RWPE1 (cell line): Measurements from ENCODE around the gene TCP11L2.

ENCODE experiments used
- CTCF ChIA-PET: fragments of 350-600 bp; sonication (Branson Sonifier 250); formaldehyde crosslinking; extraction: SDS; loops from one replicate; lab custom pipeline; 2021; lab: Yijun Ruan, JAX
- POLR2A ChIA-PET: fragments of 400-600 bp; formaldehyde crosslinking; extraction: SDS; loops from one replicate; lab custom pipeline; 2020; ENCODE audit warnings: antibody characterized with exemption; ENCODE audit not compliant: low non-redundant PET; lab: Yijun Ruan, JAX
- DNase-seq: peaks from one replicate; pipeline ENCODE4 v3.0.0; 2012; ENCODE audit warnings: low spot score
- H3K27ac ChIP-seq: fragments of 450-650 bp; 2 replicates; pipeline ENCODE4 v1.5.1; 2017
- TF ChIP-seq, protein P1 (sequence below): fragments of 450-650 bp; conservative IDR thresholded peaks from 2 replicates; pipeline ENCODE4 v1.5.1; 2017; ENCODE audit warnings: low read depth, mild to moderate bottlenecking

Gene TCP11L2

DNA sequence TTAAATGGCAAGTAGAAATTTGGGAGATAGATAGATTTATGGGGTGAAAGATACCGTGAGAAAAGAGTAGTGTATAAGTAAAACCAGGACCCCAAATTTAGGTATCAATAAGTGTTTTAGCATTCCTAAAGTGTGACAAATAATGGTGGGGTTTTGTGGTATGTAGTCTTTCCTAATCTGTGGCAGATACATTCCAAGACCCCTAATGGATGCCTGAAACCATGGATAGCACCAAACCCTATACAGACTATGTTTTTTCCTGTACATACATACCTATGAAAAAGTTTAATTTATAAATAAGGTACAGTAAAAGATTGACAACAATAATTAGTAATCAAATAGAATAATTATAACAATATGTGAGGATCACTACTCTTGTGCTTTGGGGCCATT, 14.4 kb upstream of the TCP11L2 start:
- CTCF ChIA-PET: no interaction called here

DNA sequence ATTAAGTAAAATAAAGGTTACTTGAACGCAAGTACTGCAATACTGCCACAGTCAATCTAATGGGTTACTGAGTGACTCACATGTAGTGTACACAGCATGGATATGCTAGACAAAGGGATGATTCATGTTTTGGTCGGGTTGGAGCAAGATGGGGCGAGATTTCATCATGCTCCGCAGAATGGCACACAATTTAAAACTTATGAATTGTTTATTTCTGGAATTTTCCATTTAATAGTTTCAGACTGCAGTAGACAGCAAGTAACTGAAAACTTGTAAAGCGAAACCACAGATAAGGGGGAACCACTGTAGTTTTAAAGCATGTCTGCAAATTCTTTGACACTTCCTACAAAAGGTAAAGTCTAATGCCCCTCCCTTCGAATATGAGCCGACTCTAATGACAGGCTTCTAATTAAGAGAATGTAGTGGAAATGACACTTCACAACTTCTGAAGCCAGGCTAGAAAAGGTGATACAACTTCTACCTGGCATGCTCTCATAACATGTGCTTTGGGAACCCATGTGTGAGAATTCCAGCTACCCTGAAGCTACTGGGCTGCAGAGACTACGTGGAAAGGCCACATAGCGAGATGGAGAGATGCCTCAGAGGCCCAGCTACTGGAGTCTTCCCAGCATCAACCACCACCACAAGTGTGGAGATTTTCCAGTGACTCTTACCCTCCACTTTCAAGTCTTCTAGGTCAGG, 13.9 kb upstream of the TCP11L2 start:
- TF ChIP-seq, protein P1, sequence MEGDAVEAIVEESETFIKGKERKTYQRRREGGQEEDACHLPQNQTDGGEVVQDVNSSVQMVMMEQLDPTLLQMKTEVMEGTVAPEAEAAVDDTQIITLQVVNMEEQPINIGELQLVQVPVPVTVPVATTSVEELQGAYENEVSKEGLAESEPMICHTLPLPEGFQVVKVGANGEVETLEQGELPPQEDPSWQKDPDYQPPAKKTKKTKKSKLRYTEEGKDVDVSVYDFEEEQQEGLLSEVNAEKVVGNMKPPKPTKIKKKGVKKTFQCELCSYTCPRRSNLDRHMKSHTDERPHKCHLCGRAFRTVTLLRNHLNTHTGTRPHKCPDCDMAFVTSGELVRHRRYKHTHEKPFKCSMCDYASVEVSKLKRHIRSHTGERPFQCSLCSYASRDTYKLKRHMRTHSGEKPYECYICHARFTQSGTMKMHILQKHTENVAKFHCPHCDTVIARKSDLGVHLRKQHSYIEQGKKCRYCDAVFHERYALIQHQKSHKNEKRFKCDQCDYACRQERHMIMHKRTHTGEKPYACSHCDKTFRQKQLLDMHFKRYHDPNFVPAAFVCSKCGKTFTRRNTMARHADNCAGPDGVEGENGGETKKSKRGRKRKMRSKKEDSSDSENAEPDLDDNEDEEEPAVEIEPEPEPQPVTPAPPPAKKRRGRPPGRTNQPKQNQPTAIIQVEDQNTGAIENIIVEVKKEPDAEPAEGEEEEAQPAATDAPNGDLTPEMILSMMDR: no peak
- ChIA-PET POLR2A (no interaction called here), CTCF (no interaction called here)
- DNase-seq: peak; percentile 83
- H3K27ac ChIP-seq: peak overlapping the region; percentile 92

More for the DNA sequence above, 14.4 kb upstream of the TCP11L2 start:
- TF ChIP-seq, protein P1: no peak
- DNase-seq: no peak
- POLR2A ChIA-PET: no interaction called here
- H3K27ac ChIP-seq: no peak overlapping the region

DNA sequence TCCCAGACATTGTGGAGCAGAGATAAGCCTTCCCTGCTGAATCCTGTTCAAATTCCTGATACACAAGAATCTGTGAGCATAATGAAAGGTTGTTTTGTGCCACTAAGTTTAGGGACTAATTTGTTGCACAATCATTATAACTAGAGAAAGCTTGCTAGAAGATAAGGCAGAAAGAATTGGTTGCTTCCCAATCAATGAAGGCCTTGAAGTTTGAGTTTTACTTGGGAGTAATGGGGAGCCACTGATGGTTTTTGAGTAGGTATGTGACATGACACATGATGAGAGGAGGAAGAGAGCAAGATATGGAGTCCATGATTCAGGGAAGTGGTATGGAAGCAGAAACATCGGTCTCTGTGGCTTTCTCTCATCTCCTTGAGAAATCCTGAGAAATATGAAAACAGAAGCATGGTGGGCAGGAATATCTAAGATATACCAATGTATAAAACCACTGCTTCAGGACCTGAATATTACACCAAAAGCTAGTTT, 13.3 kb upstream of the TCP11L2 start:
- TF ChIP-seq, protein P1: no peak
- DNase-seq: no peak
- CTCF ChIA-PET: no interaction called here
- POLR2A ChIA-PET: no interaction called here
- peak overlapping the region; percentile 92 for H3K27ac ChIP-seq

DNA sequence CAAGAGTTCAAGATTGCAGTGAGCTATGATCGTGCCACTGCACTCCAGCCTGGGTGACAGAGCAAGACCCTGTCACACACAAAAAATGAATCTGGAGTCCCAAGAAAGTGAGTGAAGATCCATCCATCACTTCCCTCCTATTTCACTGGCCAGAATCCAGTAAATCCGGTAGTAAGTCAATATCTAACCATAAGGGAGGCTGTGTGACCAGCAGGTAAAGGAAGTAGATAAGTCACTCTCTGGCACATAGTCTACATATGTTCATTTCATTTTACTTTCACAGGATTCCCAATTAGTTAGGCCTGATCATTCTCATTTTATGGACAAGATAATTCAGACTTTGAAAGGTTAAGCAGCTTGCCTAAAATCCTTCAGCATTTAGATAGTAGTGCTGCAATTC, 11.9 kb upstream of the TCP11L2 start:
- DNase-seq: no peak
- TF ChIP-seq, protein P1: no peak
- CTCF ChIA-PET: no interaction called here
- no peak overlapping the region for H3K27ac ChIP-seq
- POLR2A ChIA-PET: no interaction called here

DNA sequence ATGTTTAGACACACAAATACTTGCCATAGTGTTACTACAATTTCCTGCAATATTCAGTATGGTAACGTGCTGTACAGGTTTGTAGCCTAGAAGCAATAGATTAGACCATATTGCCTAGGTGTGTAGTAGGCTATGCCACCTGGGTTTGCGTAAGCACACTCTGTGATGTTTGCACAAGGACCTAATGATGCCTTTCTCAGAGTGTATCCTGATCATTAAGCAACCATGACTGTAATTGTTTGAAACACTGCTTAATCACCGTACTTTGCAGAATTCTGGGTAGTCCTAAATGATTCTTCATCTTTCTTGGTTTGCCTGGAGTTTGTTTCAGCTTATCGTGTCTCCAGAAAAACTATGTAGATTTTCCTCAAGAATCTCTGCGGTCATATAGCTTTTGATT, 11.2 kb upstream of the TCP11L2 start:
- H3K27ac ChIP-seq: no peak overlapping the region
- ChIA-PET POLR2A (no interaction called here), CTCF (no interaction called here)
- no peak for DNase-seq
- TF ChIP-seq, protein P1: no peak

DNA sequence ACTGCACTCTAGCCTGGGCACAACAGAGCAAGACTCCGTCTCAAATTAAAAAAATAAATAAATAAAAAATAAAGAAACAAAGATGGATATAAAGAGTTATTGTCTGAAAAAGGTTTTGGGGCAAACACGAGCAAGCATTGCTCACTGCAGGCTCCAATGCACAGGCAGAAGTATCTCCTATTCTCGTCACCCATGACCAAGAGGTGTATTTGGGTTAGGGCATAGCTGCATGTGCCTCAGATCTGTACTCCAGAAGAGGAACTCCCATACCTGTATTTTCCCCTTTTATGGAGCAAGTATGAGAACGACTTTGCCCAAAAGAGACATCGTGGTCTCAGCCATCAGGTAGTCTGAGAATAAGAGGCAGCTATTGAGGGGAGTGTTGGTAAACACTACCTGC, 10.2 kb upstream of the TCP11L2 start:
- POLR2A ChIA-PET: no interaction called here
- TF ChIP-seq, protein P1: no peak
- CTCF ChIA-PET: interaction anchor here (1.5 kb wide), 1 partner anchor 10 kb away, joined by 5 read pairs; no protein-coding TSS in a partner anchor
- DNase-seq: no peak
- H3K27ac ChIP-seq: no peak overlapping the region
